ENCODE measurements around the gene SLC15A4. TPM values are rescaled to one million over a fixed set of nuclear protein-coding genes. Genes with fewer than 3 reads are reported as not detected.
A peak's percentile ranks its signal among the peaks of the same experiment; 100 is the strongest.

Gene SLC15A4
- total and polyA plus RNA-seq, 2 of the 13 experiments (the other 11 are each of a cell fraction or from before 2014, with no cell fraction given) = 17.3 to 22.7 TPM

DNA sequence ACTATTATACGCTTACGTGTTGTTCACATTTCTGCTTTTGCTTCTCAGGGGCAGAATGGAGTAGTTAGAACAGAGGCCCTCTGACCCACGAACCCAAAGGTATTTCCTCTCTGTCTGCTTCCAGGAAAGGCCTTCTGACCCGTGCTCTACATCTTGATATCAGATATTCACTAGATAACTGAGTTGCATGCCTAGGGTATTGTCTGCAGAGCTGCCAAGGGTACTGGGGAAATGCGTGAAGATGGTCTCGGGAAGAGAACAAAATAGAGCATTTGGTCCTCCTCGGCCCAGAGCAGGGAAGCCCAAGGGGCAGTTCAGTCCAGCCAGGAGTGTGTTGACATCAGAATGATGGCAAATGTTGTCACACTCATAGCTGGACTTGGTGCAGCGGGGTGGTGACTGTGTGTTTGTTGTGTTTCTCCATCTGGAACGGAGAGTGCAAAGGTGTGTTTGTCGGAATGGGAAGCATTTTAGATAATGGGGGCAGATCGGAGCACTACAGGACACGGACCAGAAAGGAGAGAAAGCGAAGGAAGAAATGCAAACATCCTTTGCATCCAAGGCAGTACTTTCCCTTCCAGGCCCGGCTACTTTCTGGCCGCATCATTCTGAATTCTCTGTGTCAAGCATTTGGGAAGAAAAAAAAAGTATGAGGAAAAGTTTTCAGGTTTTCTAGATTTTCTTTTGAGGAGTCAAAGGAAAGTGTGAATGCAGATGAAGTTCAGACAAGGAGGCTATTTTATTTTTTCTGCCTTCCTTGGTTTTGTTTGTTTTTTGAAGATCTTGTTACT lies 37.7 kb upstream of the SLC15A4 start (continued):
- TF ChIP-seq ZNF577 (CRISPR knock-in tag; IDR thresholded peaks at IDR 0.05; ENCODE audit: borderline replicate concordance, low read depth) (no peak), HIVEP1 (CRISPR knock-in tag; IDR thresholded peaks at IDR 0.05) (no peak), CCDC6 (CRISPR knock-in tag; IDR thresholded peaks at IDR 0.05) (no peak), KMT2A (CRISPR knock-in tag; IDR thresholded peaks at IDR 0.05) (no peak; the same call in 1 of the 2 replicates), GTF3A (CRISPR knock-in tag; conservative IDR thresholded peaks at IDR 0.05) (no peak), PRPF4 (IDR thresholded peaks at IDR 0.05; ENCODE audit: low read depth, low read length, poor library complexity, severe bottlenecking) (no peak), ZNF550 (CRISPR knock-in tag; IDR thresholded peaks at IDR 0.05; ENCODE audit: borderline replicate concordance) (no peak), ZMAT3 (CRISPR knock-in tag; conservative IDR thresholded peaks at IDR 0.05) (peak; percentile 81), RCOR2 (CRISPR knock-in tag; IDR thresholded peaks at IDR 0.05) (0 out of 2 replicates have a peak, but pooled peaks have one; percentile 54), ZFY (CRISPR knock-in tag; IDR thresholded peaks at IDR 0.05) (no peak)
- TF ChIP-seq, protein P1, sequence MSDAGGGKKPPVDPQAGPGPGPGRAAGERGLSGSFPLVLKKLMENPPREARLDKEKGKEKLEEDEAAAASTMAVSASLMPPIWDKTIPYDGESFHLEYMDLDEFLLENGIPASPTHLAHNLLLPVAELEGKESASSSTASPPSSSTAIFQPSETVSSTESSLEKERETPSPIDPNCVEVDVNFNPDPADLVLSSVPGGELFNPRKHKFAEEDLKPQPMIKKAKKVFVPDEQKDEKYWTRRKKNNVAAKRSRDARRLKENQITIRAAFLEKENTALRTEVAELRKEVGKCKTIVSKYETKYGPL (CRISPR knock-in tag; IDR thresholded peaks at IDR 0.05) = no peak
- TF ChIP-seq, protein P2, sequence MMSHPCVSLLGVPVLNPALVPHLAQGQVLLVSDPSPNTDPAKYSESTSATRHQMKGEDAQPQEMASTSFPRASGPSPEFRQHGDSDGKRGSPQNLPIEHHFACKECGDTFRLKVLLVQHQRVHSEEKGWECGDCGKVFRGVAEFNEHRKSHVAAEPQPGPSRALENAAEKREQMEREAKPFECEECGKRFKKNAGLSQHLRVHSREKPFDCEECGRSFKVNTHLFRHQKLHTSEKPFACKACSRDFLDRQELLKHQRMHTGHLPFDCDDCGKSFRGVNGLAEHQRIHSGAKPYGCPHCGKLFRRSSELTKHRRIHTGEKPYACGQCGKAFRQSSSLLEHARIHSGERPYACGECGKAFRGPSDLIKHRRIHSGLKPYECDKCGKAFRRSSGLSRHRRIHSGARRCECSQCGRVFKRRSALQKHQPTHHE (CRISPR knock-in tag; IDR thresholded peaks at IDR 0.05; ENCODE audit: borderline replicate concordance) = no peak
- TF ChIP-seq, protein P3, sequence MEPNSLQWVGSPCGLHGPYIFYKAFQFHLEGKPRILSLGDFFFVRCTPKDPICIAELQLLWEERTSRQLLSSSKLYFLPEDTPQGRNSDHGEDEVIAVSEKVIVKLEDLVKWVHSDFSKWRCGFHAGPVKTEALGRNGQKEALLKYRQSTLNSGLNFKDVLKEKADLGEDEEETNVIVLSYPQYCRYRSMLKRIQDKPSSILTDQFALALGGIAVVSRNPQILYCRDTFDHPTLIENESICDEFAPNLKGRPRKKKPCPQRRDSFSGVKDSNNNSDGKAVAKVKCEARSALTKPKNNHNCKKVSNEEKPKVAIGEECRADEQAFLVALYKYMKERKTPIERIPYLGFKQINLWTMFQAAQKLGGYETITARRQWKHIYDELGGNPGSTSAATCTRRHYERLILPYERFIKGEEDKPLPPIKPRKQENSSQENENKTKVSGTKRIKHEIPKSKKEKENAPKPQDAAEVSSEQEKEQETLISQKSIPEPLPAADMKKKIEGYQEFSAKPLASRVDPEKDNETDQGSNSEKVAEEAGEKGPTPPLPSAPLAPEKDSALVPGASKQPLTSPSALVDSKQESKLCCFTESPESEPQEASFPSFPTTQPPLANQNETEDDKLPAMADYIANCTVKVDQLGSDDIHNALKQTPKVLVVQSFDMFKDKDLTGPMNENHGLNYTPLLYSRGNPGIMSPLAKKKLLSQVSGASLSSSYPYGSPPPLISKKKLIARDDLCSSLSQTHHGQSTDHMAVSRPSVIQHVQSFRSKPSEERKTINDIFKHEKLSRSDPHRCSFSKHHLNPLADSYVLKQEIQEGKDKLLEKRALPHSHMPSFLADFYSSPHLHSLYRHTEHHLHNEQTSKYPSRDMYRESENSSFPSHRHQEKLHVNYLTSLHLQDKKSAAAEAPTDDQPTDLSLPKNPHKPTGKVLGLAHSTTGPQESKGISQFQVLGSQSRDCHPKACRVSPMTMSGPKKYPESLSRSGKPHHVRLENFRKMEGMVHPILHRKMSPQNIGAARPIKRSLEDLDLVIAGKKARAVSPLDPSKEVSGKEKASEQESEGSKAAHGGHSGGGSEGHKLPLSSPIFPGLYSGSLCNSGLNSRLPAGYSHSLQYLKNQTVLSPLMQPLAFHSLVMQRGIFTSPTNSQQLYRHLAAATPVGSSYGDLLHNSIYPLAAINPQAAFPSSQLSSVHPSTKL (CRISPR knock-in tag; IDR thresholded peaks at IDR 0.05) = peak; percentile 69
- TF ChIP-seq, protein P4, sequence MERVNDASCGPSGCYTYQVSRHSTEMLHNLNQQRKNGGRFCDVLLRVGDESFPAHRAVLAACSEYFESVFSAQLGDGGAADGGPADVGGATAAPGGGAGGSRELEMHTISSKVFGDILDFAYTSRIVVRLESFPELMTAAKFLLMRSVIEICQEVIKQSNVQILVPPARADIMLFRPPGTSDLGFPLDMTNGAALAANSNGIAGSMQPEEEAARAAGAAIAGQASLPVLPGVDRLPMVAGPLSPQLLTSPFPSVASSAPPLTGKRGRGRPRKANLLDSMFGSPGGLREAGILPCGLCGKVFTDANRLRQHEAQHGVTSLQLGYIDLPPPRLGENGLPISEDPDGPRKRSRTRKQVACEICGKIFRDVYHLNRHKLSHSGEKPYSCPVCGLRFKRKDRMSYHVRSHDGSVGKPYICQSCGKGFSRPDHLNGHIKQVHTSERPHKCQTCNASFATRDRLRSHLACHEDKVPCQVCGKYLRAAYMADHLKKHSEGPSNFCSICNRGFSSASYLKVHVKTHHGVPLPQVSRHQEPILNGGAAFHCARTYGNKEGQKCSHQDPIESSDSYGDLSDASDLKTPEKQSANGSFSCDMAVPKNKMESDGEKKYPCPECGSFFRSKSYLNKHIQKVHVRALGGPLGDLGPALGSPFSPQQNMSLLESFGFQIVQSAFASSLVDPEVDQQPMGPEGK (CRISPR knock-in tag; IDR thresholded peaks at IDR 0.05) = peak; percentile 70; the same call in 1 of the 2 replicates
- TF ChIP-seq, protein P5, sequence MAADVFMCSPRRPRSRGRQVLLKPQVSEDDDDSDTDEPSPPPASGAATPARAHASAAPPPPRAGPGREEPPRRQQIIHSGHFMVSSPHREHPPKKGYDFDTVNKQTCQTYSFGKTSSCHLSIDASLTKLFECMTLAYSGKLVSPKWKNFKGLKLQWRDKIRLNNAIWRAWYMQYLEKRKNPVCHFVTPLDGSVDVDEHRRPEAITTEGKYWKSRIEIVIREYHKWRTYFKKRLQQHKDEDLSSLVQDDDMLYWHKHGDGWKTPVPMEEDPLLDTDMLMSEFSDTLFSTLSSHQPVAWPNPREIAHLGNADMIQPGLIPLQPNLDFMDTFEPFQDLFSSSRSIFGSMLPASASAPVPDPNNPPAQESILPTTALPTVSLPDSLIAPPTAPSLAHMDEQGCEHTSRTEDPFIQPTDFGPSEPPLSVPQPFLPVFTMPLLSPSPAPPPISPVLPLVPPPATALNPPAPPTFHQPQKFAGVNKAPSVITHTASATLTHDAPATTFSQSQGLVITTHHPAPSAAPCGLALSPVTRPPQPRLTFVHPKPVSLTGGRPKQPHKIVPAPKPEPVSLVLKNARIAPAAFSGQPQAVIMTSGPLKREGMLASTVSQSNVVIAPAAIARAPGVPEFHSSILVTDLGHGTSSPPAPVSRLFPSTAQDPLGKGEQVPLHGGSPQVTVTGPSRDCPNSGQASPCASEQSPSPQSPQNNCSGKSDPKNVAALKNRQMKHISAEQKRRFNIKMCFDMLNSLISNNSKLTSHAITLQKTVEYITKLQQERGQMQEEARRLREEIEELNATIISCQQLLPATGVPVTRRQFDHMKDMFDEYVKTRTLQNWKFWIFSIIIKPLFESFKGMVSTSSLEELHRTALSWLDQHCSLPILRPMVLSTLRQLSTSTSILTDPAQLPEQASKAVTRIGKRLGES (CRISPR knock-in tag; IDR thresholded peaks at IDR 0.05; ENCODE audit: borderline replicate concordance) = no peak
- TF ChIP-seq, protein P6, sequence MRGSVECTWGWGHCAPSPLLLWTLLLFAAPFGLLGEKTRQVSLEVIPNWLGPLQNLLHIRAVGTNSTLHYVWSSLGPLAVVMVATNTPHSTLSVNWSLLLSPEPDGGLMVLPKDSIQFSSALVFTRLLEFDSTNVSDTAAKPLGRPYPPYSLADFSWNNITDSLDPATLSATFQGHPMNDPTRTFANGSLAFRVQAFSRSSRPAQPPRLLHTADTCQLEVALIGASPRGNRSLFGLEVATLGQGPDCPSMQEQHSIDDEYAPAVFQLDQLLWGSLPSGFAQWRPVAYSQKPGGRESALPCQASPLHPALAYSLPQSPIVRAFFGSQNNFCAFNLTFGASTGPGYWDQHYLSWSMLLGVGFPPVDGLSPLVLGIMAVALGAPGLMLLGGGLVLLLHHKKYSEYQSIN (CRISPR knock-in tag; IDR thresholded peaks at IDR 0.05; ENCODE audit: borderline replicate concordance) = no peak
